Cerebellar nuclear complex (tissue), 1 donor: Measurements from ENCODE around the gene MAFF.

Source experiments
- DNase-seq, 2 experiments: peaks; one replicate each; lab custom pipeline; 2025; lab: John Stamatoyannopoulos, UW

MAFF gene

DNA sequence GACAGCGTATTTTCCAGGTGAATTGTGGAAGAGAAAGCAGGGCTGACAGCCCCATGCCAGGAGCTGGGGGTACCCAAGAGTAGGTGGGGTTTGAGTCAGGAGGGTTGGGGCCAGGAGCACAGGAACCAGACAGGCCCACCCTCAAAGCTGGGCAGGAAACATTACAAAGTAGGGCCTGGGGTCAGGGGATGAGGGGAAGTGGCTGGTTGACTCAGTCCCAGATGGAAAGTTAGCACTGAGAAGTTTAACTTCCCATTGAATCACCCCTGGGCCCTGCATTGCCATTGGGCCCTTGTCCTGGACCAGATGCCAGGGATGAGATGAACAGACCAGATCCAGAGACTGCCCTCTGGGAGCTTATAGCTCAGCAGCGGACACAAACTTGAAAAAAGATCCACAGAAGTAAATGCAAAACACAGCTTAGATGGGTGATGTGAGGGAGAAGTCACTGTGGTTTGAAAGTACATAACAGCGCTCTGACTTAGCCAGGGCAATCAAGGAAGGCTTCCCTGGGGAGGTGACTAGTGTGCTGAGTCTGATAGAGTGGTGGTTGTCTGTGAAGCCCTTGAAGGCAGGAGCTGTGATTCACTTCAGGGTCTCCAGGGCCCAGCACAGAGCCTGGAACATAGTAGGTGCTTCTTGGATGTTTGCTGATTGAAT, 2.2 kb downstream of the MAFF start:
- DNase-seq, result no peak

DNA sequence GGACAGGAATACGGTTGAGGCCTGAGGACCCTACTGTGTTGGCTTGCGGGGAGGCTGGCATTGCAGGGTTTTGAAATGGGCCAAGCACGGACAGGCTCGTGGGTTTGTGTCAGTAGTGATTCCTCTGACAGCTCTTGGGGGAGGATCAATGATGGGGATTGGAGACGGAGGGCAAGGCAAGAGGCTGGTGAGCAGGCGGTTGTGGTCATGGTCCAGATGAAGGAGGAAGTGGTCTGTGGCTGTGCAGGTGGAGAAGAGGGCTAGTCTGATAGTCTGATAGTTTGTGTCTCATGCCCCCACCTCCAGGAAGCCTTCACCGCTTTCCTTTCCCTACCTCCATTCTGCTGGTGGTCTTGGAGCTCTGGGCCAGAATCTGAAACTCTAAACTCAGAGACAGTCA, 3.0 kb downstream of the MAFF start:
- no peak for DNase-seq

DNA sequence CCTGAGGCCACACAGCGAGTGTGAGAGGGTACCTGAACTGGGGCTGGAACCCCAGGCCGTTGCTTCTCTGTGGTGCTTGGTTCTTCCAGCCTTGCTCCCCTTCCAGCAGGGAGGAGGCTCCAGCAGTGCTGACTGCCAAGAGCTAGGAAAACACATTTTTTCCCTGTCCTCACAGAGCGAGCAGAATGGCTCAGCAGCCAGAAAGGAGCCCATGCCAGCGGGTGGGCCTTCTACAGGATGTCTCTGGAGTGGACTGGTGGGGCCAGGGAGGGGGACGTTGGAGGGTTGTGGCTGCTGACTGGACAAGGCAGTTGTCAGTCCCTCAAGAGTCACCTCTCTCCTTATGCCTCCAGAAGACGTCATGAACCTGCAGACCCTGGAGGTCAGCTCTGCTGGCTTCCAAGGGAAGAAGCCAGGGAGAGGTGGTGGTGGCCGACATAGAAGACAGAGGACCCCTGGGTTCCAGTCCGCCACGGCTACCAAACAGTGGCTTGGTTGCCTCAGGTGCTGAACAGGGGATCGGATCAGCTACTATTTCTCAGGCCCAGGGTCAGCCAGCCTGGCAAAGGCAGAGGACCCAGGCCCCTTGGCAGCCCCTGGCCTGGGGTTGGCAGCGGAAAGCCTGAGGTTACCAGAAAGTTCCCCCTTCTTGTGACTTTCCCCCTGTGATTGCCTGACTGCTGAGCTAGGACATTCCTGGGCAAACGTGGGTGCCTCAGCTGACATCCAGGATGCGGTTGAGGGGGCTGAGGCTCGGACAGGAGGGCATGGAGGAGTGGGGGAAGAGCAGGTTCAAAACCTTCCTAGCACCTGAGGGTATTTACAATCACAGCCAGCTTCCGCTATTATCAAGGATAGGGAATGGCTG, 3.7 kb downstream of the MAFF start:
- no peak for DNase-seq

DNA sequence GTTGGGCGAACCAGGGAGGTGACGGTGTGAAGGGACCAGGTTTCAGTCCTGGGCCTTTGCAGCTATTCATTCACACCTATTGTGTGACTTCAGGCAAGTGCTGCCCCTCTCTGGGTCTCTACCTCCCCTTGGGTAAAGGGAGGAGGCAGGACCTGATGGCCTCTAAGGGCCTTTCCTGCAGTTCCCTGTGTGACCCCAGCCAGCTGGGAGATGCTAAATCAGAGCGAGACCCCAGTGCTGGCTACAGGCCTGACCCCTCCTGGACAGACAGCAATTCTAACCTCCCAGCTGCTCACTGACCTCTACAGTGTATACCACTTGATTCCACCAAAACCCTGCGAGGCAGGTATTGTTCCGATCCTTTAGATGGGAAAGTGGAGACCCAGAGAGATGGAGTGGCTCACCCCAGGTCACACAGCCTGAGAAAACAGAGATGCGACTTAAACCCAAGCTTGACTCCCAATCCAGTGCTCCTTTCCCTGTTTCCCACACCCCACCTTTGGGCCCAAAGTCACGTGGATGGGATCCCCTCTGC, 6.2 kb downstream of the MAFF start:
- DNase-seq, result no peak

DNA sequence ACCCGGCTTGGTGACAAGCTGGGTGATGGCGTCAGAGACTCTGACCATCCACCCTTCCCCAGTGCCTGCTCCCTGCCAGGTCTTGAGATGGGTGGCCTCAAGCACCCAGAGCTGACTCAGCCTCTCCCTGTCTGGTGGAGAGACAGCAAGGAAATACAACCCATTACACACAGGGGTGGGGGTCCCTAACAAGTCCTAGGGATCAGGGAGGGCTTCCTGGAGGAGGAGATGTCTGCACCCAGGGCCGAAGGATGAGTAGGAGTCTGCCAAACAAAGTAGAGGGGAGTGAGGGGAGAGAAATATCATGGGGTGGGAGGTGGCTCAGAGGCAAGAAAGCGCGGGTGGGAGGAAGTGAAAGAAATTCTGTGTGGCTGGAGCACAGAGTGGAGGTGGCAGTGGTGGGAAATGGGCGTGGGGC, 6.8 kb downstream of the MAFF start:
- no peak for DNase-seq

DNA sequence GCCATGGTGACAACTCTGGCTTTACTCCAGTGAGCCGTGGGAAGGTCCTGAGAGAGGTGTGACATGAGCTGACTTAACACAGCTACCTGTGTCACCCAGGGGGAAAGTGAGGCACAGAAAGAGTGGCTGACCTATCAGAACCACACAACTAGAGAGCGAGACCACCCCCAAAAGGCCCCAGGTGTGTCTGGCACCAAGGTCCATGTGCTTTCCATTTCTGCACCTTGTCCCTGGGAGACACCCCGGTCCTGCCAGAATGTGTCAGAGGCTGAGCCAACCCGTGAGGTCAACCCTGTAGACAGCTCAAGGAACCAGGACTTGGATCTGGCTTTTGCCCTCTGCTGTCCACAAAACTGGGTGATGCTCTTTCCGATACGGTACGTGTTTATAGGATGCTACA, 9.8 kb downstream of the MAFF start:
- no peak for DNase-seq

DNA sequence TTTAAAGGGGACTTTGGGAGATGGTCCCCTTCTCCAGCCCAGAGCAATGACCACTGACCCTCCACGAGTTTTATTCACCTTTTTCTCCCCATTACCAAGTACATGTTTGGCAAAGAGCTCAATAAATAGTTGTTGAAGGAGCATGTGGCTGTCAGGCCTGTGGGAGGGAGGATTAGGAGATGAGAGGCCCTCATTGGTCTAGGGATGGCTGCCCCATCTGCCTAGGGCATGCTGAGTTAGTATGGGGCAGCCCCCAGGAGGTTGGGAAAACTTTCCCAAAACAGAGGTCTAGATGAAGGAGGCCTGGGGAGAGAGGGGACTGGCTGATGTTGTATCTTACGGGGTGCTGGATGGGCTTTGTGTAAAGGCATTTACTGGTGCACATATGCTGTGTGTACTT, 10.6 kb downstream of the MAFF start:
- DNase-seq, result no peak

DNA sequence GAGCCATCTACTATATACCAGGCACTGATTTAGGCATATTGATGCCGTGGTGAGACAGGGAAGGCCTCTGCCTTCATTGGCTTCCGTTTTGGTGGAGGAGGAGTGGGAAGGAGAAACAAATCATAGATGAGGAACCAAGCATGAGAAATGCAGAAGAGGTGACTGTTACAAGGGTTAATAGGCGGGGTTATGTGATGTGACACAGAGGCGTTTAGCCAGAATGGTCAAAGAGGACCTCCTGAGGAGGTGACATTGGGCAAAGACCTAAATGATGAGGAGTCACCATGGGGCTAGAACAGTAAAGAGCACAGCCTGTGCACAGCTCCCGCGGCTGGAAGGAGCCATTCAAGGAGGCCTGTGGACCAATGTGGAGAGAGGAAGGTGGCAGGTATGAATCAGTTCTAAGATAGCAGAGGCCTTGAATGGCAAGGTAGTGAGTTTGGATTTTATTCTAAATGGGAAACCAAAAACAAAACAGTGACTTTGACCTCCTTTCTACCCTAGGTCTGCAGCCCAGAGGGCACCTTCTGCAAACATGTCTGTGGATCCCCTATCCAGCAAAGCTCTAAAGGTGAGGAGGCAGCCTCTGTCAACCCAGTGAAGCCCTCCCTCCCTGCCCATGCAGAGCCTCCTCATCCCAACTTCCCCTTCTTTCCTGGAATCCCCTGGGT, 11.7 kb downstream of the MAFF start:
- no peak for DNase-seq

DNA sequence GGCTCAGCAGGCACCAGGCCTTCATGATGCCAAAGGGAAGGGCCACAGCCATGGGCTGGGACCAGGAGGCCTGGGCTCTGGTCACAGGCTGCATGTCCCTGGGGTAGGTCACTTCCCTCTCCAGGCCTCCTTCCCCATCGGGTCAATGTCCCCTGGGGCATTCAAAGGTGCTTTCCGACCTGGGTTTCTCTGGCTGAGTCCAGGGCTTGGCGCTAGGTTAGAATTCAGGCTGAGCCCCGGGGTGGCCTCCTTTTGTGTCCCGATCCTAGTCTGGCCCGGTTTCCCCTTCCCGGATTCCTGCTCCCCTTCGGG, 12.2 kb downstream of the MAFF start:
- no peak for DNase-seq

DNA sequence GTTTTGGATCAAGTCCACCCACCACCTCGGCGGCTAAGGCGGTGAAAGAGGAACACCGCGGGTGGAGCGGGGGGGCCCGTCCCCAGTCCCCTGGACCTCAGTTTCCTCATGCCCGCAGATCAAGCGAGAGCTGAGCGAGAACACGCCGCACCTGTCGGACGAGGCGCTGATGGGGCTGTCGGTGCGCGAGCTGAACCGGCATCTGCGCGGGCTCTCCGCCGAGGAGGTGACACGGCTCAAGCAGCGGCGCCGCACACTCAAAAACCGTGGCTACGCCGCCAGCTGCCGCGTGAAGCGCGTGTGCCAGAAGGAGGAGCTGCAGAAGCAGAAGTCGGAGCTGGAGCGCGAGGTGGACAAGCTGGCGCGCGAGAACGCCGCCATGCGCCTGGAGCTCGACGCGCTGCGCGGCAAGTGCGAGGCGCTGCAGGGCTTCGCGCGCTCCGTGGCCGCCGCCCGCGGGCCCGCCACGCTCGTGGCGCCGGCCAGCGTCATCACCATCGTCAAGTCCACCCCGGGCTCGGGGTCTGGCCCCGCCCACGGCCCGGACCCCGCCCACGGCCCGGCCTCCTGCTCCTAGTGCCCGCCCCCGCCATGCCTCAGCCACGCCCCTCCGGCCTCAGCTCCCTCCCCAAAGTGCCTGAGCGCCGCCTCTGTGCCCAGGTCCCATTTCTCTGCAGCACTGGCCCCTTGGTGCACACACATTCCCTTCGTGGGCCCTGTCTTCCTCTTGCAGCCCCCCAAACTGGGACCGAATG, 12.7 kb downstream of the MAFF start:
- no peak for DNase-seq

DNA sequence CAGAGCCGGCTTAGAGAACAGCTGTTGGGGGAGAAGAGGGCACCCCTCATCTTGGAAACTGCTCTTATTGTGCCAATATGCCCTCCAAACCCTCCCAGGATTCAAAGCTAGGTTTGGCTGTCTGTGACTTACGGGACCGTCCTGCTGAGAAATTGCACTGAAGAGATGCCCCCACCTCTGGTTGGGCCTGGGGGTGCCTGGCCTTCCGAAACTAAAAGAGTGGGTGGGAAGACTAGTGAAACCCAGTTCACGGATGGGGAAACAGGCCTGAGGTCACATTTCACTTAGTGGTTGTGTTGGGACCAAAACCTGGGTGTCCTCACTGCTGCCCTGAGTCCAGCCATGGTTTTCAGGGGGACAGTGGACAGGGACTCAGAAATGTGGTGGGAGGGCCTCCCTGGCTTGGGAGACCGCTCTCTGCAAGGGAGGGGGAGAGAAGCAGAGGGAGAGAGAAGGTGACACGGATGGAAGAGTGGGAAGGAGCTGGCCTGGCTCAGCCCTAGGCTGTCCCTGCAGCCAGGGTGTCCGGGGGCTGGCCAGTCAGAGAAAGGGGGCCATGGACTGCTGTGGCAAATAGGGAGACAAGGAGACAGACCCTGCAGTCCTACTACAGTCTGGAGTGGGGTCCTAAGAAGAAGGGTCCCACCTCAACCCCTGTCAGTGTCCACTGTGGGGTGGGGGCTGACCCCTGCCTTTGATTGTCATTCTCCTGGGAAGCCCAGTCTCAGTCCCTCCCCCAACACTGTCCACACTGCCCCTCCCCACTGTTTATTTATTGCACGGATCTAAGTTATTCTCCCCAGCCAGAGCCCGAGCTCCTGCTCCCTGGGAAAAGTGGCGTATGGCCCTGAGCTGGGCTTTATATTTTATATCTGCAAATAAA, 13.6 kb downstream of the MAFF start:
- DNase-seq, result no peak

DNA sequence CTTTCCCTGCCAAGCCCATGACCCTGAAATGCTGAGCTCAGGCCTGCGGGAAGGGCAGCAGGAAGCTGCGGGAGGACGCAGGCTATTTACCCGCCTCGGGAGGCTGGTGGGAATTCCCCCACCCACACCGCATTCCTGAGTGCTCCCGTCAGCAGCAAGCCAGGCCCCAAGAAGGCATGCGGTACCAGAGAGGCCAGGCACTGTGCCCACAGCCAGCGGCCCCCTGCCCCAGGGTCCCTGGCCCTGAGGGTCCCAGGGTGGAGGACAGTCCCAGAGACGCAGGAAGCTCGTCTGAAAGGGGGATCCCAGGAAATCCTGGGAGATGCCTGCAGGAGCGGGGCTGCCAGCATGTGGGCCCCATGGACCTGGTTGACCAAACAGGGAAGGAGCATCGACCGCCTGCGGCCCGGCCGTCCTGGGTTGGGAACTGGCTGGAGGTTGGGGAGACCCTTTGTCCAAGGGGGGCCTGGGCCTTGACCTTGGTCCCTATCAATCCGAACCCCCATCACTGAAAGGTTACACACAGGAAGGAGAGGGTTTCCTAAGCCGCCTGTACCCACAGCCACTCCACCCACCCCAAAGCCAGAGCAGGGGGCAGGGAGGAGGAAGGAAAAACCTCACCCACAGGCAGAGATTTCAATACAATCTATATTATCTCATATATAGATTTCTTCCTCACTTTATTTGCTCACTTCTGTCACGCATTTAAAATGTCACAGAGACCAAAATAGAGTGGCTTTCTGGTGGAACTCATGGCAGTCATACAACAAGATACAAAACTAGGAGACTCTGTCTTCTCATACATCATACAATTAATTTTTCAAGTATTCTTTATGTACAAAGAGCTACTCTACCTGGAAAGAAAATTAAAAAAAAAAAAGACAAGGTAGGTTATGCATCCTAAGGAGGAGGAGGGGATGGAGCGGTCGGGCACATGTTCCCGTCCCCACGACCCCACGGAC, 17.1 kb downstream of the MAFF start:
- DNase-seq, result no peak

DNA sequence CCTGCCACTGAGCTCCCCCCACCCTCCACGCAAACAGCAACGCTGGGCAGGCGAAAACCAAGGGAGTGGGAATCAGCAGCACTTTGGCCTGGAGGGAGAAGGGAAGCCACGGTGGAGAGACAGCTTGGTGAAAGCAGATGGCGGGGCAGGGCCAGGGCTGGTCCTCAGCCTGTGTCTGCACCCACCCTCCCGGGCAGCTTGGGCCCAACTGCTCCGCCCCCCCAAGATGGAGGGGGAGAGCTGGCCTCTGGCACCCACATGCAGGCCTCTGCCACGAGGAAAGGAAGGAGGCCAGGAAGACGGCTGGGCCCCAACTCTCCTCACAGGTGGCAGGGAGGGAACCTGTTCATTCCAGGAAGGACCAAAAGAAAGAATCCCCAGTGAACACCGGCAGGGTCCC, 17.8 kb downstream of the MAFF start:
- DNase-seq, result no peak

DNA sequence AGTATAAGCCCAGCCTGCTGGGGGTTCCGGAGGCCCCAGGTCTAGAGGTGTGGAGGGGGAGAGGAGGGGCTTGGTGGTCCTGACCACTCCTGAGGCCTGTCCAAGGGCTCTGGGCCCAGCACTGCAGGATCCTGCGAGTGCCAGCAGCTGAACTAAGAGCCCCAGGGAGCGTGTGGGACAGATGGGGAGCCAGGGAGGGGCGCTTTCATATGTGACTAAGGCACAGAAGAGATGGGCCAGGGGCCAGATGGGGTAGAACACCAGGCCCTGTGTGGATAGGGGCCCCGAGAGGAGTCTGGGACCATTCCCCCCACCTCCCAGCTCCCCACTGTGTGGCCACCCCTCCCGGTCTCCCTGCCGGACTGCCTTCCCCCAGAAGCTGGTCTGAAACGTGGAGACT, 18.4 kb downstream of the MAFF start:
- no peak for DNase-seq

DNA sequence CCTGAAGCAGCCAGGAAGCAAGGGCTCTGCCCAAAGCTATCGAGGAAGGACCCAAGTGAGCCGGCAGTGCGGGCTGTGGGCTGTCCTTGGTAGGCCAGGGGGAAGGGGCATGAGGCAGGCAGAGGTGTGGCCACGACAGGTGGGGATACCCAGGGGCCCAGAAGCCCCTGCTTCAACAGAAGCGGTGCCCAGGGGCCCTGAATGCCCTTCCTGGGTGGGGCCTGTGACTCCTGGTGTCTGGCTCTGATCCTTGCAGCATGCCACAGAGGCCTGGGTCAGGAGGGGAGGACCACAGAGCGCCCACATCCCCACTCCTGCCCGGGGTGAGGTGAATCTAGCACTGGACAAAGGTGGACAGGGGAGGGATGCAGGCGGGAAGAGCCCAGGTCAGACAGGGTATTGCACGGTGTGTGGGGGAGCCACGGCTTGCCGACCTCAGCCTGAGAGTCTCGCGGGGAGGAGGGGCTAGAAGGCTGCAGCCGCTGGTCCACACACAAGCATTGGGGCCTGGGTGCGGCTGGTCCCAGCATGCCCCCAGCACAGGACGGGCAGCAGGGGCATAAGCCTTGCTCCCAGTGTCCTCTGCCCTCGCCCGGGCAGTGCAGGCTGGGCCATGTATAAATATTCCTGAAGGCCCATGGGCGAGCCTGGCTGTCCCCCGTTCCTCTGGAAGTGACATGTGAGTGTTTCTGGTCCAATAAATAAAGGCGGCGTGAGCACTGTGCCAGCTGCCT, 19.0 kb downstream of the MAFF start:
- no peak for DNase-seq

DNA sequence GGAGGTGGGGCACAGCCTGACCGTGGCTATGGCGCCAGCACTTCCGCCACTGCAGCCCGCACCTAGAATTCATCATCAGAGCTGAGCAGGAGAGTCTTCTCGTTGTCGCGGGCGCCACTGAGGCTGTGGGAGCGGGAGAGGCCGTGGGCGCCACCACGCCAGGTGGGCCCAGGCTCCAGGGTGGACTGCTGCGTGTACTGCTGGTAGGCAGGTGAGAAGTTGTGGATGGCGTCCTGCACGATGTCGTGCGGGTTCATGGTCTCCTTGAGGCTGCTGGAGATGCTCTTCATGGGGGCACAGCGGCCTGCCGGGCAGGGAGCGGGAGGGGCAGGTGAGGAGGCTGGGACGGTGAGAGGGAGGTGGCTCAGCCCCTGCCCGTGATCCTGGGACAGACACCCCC, 19.6 kb downstream of the MAFF start:
- no peak for DNase-seq

DNA sequence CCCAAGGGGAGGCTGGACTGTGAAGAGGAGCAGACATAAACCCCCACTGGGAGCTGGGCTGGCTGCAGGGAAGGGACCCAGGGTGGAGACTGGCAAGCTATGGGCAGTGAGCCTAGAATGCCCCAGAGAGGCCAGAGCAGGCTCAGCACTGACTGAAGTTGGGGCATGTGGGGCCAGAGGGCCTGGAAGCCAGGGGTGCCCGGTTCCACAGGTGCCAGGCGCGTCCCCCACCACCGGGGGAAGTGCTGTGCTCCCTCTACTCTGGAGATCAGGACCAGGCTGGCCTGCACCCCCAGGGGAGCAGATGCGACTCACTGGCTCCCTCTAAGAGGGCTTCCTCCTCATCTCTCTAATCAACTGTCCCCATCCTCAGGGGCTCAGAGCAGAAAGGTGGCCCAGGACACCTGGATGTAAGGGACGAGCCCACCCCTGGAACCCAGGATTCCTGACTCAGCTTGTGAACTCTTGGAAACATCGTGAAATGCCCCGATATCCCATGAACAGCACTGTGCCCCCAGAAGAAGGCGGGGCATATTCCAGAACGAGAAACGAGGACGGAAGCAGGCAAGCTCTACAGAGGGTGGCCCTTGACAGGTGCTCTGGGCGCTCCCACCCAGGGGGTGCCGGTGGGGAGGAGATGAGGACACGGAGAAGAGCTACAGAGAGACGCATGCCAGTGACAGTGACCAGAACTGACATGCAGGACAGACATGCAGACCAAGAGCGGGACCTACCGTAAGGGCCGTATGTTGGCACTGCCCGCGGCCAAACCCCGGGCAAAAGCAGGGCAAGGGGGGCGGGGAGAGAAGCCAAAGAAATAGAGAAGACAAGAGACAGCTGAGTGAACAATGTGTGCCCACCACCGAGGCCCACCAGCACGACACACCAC, 20.4 kb downstream of the MAFF start:
- no peak for DNase-seq

DNA sequence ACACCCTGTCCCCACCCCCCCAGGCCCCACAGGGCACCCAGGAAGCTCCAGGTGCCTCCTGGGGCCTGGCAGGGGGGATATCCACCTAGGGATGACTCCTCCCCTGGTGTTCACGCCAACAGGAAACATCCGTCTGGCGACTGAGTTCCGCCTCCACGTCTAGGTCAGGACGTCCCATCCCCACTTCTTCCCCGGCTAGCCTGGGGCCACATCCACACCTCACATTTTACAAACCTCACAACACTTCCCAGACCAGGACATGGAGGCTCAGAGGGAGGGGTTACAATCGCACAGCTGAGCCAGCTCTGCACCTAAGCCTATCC, 21.0 kb downstream of the MAFF start:
- DNase-seq, result no peak
